ENCODE data around the gene PPIP5K1. TPM values are rescaled to one million over a fixed set of nuclear protein-coding genes. Genes with fewer than 3 reads are reported as not detected.
A peak's percentile ranks its signal among the peaks of the same experiment; 100 is the strongest.
"Not testable (repeated sequence)": the region's sequence is repeated elsewhere in the genome, so short reads cannot be mapped to it uniquely, and the experiment has no call there.

Gene PPIP5K1
- total and polyA plus RNA-seq, 5 donors = 6.8 to 26.7 (median 20.9) TPM

DNA sequence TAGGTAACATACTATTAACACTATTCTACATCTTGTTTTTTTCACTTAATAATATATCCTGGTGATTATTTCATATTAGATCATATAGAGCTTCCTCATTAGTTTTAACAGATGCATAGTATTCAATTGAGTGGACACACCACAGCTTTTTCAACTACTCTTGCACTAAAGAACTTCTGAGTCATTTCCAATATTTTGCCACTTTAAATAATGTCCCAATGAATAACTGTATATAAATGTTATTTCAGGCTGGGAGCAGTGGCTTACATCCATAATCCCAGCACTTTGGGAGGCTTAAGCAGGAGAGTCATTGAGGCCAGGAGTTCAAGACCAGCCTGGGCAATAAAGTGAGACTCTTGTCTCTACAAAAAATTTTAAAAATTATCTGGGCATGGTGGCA, 45.7 kb downstream of the PPIP5K1 start:
- DNase-seq (no peak), ATAC-seq (no peak)
- Histone ChIP-seq H3K4me1 (ENCODE audit: control insufficient read depth, insufficient read depth, low read length) (no peaks in the 10 kb centered on the region), H3K4me3 (ENCODE audit: low read length) (no peak overlapping the region), H3K27me3 (ENCODE audit: control insufficient read depth, insufficient read depth) (no peaks in the 10 kb centered on the region), H3K9me3 (ENCODE audit: control insufficient read depth, low read length) (no peaks in the 10 kb centered on the region), H3K27ac (ENCODE audit: low read length) (no peak overlapping the region)
- intact Hi-C loops (cut with DNase I) = no loop called here

DNA sequence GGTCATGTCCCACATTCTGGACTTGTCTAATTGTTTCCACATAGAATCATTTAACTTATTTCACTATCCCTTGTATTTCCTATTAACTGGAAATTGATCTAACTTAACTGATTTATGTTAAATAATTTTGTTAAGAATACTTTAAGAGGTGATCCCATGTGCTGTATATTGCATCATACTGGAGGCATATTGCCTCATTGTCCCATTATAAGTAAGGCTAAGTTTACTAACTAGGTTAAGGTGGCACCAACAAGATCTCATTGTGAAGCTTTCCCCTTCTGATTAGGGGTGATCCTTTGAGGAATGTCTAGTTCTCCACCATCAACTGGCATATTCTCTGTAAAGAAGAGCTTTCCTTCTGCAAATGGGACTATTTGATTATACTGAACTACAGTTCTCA, 48.2 kb downstream of the PPIP5K1 start:
- Histone ChIP-seq H3K4me3 (ENCODE audit: low read length) (no peak overlapping the region), H3K27ac (ENCODE audit: low read length) (no peak overlapping the region), H3K9me3 (ENCODE audit: control insufficient read depth, low read length) (no peaks in the 10 kb centered on the region), H3K4me1 (ENCODE audit: control insufficient read depth, insufficient read depth, low read length) (no peaks in the 10 kb centered on the region), H3K27me3 (ENCODE audit: control insufficient read depth, insufficient read depth) (no peaks in the 10 kb centered on the region)
- no peak for ATAC-seq
- intact Hi-C loops (cut with DNase I) = no loop called here
- DNase-seq = no peak

DNA sequence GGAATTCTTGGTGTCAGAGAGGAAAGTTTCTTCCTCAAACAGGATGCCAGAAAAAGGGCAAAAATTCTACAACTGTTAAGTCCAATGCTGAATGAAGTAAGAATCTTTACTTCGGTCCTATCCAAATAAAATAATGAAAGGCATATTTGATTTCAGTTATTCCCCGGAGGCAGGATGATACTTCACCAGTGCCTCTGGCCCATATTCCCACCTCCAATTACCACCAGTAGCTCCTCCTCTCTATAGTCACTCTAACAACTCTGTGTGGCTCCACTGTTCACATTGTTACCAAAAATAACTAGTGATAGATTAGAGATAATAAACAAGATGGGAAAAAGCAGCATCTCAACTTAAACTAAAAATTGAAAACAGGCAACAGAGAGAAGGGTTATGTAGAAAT, 51.9 kb downstream of the PPIP5K1 start:
- H3K4me1 ChIP-seq (ENCODE audit: control insufficient read depth, insufficient read depth, low read length) = no peaks in the 10 kb centered on the region
- H3K27me3 ChIP-seq (ENCODE audit: control insufficient read depth, insufficient read depth) = no peaks in the 10 kb centered on the region
- H3K9me3 ChIP-seq (ENCODE audit: control insufficient read depth, low read length) = no peaks in the 10 kb centered on the region
- ATAC-seq (no peak), DNase-seq (no peak)
- no peak overlapping the region for H3K4me3 ChIP-seq (ENCODE audit: low read length)
- 68% methylated on average over 2 of the region's 2 CpGs for WGBS
- intact Hi-C loops (cut with DNase I) = no loop called here
- H3K27ac ChIP-seq (ENCODE audit: low read length) = no peak overlapping the region

DNA sequence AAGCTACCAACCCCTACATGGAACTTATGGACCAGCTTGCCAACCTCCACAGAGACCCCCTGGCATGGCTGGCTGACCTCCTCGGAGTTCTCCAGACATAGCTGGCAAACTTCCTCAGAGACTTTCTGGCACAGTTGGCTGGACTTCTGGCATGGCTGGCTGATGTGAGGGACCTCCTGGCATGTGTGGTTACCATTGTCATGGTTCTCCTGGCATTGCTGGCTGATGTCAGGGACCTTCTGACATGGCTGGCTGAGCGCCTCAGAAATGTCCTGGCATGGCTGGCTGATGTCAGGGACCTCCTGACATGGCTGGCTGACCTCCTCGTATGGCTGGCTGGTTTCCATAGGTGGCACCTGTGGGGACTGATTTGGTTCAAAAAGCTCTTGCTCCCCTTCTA, 55.1 kb downstream of the PPIP5K1 start:
- Histone ChIP-seq H3K27me3 (ENCODE audit: control insufficient read depth, insufficient read depth) (no peaks in the 10 kb centered on the region), H3K27ac (ENCODE audit: low read length) (no peak overlapping the region), H3K4me3 (ENCODE audit: low read length) (no peak overlapping the region), H3K9me3 (ENCODE audit: control insufficient read depth, low read length) (no peaks in the 10 kb centered on the region), H3K4me1 (ENCODE audit: control insufficient read depth, insufficient read depth, low read length) (no peaks in the 10 kb centered on the region)
- DNase-seq (no peak), ATAC-seq (no peak)
- WGBS = 79% methylated on average over 3 of the region's 3 CpGs
- intact Hi-C loops (cut with DNase I) = no loop called here

GRCh38 chr15:43532826-43533225, 57.2 kb downstream of the PPIP5K1 start:
- H3K9me3 ChIP-seq (ENCODE audit: control insufficient read depth, low read length); intact Hi-C loops (cut with DNase I); H3K4me1 ChIP-seq (ENCODE audit: control insufficient read depth, insufficient read depth, low read length); H3K27me3 ChIP-seq (ENCODE audit: control insufficient read depth, insufficient read depth); ATAC-seq; H3K4me3 ChIP-seq (ENCODE audit: low read length); DNase-seq; H3K27ac ChIP-seq (ENCODE audit: low read length): not testable (repeated sequence)
- WGBS = 91% methylated on average over 5 of the region's 5 CpGs

DNA sequence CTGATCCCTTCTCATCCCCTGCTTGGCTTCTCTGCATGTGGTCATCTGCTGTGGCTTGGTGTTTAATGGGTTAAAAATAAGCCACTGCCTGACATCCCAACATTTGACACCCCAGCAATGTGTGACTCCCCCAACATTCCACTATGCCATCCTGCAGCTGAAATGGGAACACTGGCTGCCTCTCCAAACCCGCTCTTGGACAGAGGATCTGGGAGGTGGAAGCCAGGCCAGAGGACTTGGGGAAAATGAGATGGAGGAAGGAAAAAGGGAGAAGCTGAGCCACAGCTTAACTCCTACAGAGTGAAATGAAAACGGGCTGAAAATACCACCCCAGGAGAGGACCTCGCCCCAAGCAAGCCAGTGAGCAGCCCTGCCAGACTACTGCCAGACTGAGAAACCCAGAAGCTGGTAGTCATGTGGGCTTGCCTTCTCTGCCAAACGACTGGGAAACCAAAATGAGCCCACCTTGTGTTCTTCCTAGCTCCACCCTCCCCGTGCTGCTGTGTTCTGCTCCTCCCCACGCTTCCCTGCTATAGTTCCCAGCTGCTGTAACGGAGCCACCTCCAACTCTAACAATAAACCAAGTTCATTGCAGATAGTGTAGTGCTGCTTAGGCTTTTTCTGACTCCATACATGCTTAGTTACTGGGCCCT, 58.9 kb downstream of the PPIP5K1 start:
- no peak for DNase-seq
- Histone ChIP-seq H3K27me3 (ENCODE audit: control insufficient read depth, insufficient read depth) (no peaks in the 10 kb centered on the region), H3K27ac (ENCODE audit: low read length) (no peak overlapping the region), H3K9me3 (ENCODE audit: control insufficient read depth, low read length) (no peaks in the 10 kb centered on the region), H3K4me1 (ENCODE audit: control insufficient read depth, insufficient read depth, low read length) (no peaks in the 10 kb centered on the region), H3K4me3 (ENCODE audit: low read length) (no peak overlapping the region)
- ATAC-seq = peak in 1 of 2 donors; percentile 8
- 26% methylated on average over 7 of the region's 7 CpGs for WGBS
- intact Hi-C loops (cut with DNase I) = no loop called here

DNA sequence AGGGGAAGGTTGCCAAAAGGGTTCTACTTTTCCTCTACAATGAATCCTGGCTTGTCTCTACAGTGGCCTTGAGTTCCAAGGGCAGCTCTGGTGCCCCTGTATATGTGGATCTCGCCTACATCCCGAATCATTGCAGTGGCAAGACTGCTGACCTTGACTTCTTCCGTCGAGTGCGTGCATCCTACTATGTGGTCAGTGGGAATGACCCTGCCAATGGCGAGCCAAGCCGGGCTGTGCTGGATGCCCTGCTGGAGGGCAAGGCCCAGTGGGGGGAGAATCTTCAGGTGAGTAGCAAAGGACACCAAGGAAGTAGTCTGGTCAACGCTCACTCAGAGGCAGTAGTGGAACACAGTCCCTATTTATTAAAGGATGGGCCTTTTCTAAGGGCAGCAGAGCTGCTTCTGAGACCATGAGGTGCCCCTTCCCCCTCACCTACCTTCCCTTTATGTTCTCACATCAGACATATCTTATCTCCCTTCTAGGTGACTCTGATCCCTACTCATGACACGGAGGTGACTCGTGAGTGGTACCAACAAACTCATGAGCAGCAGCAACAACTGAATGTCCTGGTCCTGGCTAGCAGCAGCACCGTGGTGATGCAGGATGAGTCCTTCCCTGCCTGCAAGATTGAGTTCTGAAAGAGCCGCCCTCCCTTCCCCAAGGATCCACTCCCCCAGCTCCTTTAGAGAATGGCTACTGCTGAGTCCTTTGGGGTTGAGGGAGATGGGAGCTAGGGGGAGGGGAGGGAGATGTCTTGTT, 60.2 kb downstream of the PPIP5K1 start:
- no peak overlapping the region for H3K27ac ChIP-seq (ENCODE audit: low read length)
- WGBS = 84% methylated on average over 12 of the region's 12 CpGs

GRCh38 chr15:43529141-43529540, 60.9 kb downstream of the PPIP5K1 start:
- WGBS = 95% methylated on average over 15 of the region's 15 CpGs
- H3K27me3 ChIP-seq (ENCODE audit: control insufficient read depth, insufficient read depth) = no peaks in the 10 kb centered on the region
- no peak overlapping the region for H3K27ac ChIP-seq (ENCODE audit: low read length)
- H3K9me3 ChIP-seq (ENCODE audit: control insufficient read depth, low read length) = no peaks in the 10 kb centered on the region
- no peak for DNase-seq
- ATAC-seq = no peak
- intact Hi-C loops (cut with DNase I) = no loop called here
- no peaks in the 10 kb centered on the region for H3K4me1 ChIP-seq (ENCODE audit: control insufficient read depth, insufficient read depth, low read length)
- no peak overlapping the region for H3K4me3 ChIP-seq (ENCODE audit: low read length)

More for the DNA sequence above, 60.2 kb downstream of the PPIP5K1 start:
- Histone ChIP-seq H3K4me1 (ENCODE audit: control insufficient read depth, insufficient read depth, low read length) (no peaks in the 10 kb centered on the region), H3K4me3 (ENCODE audit: low read length) (no peak overlapping the region), H3K9me3 (ENCODE audit: control insufficient read depth, low read length) (no peaks in the 10 kb centered on the region), H3K27me3 (ENCODE audit: control insufficient read depth, insufficient read depth) (no peaks in the 10 kb centered on the region)
- ATAC-seq = no peak
- intact Hi-C loops (cut with DNase I) = no loop called here
- no peak for DNase-seq

- H3K4me3 ChIP-seq (ENCODE audit: low read length) = no peak overlapping the region
- H3K4me1 ChIP-seq (ENCODE audit: control insufficient read depth, insufficient read depth, low read length) = no peaks in the 10 kb centered on the region
- 81% methylated on average over 11 of the region's 11 CpGs for WGBS
- no peaks in the 10 kb centered on the region for H3K27me3 ChIP-seq (ENCODE audit: control insufficient read depth, insufficient read depth)
- DNase-seq (no peak), ATAC-seq (no peak)
- no peak overlapping the region for H3K27ac ChIP-seq (ENCODE audit: low read length)
- no peaks in the 10 kb centered on the region for H3K9me3 ChIP-seq (ENCODE audit: control insufficient read depth, low read length)
- intact Hi-C loops (cut with DNase I) = no loop called here
These were observed 61.4 kb downstream of the PPIP5K1 start for GRCh38 chr15:43528542-43529007.

DNA sequence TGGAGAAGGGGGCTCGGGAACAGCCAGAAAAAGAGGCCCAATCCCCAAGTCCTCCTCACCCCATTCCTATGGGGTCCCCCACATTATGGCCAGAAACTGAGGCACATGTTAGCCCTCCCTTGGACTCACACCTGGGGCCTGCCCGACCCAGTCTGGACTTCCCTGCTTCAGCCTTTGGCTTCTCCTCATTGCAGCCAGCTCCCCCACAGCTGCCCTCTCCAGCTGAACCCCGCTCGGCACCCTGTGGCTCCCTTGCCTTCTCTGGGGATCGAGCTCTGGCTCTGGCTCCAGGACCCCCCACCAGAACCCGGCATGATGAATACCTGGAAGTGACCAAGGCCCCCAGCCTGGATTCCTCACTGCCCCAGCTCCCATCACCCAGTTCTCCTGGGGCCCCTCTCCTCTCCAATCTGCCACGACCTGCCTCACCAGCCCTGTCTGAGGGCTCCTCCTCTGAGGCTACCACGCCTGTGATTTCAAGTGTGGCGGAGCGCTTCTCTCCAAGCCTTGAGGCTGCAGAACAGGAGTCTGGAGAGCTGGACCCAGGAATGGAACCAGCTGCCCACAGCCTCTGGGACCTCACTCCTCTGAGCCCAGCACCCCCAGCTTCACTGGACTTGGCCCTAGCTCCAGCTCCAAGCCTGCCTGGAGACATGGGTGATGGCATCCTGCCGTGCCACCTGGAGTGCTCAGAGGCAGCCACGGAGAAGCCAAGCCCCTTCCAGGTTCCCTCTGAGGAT, 62.0 kb downstream of the PPIP5K1 start:
- H3K27ac ChIP-seq (ENCODE audit: low read length) = no peak overlapping the region
- intact Hi-C loops (cut with DNase I) = no loop called here
- H3K4me1 ChIP-seq (ENCODE audit: control insufficient read depth, insufficient read depth, low read length) = no peaks in the 10 kb centered on the region
- H3K4me3 ChIP-seq (ENCODE audit: low read length) = no peak overlapping the region
- H3K9me3 ChIP-seq (ENCODE audit: control insufficient read depth, low read length) = no peaks in the 10 kb centered on the region
- DNase-seq (no peak), ATAC-seq (no peak)
- 83% methylated on average over 12 of the region's 12 CpGs for WGBS
- no peaks in the 10 kb centered on the region for H3K27me3 ChIP-seq (ENCODE audit: control insufficient read depth, insufficient read depth)
